ENCODE data around the gene CELA3A. TPM values are rescaled to one million over a fixed set of nuclear protein-coding genes. Genes with fewer than 3 reads are reported as not detected.

The CELA3A gene
- total RNA-seq = not detected in 3 replicates

- no peaks in the 10 kb centered on the region for H3K27me3 Mint-ChIP-seq (ENCODE audit: low read depth)
- H3K9me3 Mint-ChIP-seq = no peaks in the 10 kb centered on the region
- TF ChIP-seq, protein P1, sequence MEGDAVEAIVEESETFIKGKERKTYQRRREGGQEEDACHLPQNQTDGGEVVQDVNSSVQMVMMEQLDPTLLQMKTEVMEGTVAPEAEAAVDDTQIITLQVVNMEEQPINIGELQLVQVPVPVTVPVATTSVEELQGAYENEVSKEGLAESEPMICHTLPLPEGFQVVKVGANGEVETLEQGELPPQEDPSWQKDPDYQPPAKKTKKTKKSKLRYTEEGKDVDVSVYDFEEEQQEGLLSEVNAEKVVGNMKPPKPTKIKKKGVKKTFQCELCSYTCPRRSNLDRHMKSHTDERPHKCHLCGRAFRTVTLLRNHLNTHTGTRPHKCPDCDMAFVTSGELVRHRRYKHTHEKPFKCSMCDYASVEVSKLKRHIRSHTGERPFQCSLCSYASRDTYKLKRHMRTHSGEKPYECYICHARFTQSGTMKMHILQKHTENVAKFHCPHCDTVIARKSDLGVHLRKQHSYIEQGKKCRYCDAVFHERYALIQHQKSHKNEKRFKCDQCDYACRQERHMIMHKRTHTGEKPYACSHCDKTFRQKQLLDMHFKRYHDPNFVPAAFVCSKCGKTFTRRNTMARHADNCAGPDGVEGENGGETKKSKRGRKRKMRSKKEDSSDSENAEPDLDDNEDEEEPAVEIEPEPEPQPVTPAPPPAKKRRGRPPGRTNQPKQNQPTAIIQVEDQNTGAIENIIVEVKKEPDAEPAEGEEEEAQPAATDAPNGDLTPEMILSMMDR (IDR thresholded peaks at IDR 0.05; ENCODE audit: unreplicated experiment) = no peak
- H3K4me3 Mint-ChIP-seq = no peak within 1 kb of the TSS
- H3K27ac Mint-ChIP-seq = no peak within 1 kb of the TSS
- DNase-seq (ENCODE audit: low spot score in 2 of 2, unreplicated experiment in 2 of 2) = no peak
- H3K36me3 Mint-ChIP-seq = no peaks in the 10 kb centered on the region
- peaks cover 2% of the 10 kb centered on the region for H3K4me1 Mint-ChIP-seq
These were observed at the start of gene CELA3A for GRCh38 chr1:22001409-22001808. CELA3A (plus strand) TSS chr1:22001657; CDS start chr1:22001675, 18 bp downstream.

DNA sequence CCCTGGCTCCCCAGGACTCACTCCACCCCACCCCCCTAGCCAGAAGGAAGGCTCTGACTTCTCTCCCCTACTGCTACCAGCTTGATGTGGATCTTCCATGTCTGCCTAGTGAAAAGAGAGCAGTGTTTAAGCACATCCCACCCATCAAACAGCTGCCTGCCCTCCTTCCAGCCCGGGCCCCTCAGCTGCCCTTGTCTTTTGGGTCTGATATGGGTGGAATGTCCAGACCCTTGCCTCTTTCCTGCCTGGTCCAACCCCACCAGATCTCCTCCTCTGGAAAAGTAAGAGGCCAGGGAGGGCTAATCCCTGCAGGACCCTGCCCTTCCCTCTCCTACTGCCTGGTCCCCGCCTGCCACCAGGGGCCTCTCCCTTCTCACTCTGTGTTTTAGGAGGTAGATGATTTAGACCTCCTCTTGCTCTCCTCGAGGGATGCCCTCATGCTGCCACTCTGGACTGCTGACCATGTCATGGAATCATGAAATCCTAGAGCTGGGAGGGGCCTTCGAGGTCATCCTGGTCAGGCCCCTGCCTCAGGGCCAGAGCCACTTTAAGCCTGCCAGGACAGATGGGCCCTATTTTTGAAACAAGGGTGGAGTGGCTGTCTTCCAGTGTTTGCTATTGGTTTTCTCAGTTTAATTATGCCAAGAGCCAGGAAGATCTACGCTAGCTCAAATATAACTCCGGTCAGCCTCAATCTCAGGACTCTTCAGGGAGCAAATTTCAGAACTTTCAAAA lies 48.5 kb upstream of the CELA3A start:
- no peaks in the 10 kb centered on the region for H3K9me3 Mint-ChIP-seq
- no peak overlapping the region for H3K27ac Mint-ChIP-seq
- H3K36me3 Mint-ChIP-seq = no peaks in the 10 kb centered on the region
- TF ChIP-seq, protein P1 (IDR thresholded peaks at IDR 0.05; ENCODE audit: unreplicated experiment) = no peak
- H3K27me3 Mint-ChIP-seq (ENCODE audit: low read depth) = no peaks in the 10 kb centered on the region
- DNase-seq (ENCODE audit: low spot score in 2 of 2, unreplicated experiment in 2 of 2) = no peak
- no peak overlapping the region for H3K4me3 Mint-ChIP-seq
- H3K4me1 Mint-ChIP-seq = peaks cover 16% of the 10 kb centered on the region

DNA sequence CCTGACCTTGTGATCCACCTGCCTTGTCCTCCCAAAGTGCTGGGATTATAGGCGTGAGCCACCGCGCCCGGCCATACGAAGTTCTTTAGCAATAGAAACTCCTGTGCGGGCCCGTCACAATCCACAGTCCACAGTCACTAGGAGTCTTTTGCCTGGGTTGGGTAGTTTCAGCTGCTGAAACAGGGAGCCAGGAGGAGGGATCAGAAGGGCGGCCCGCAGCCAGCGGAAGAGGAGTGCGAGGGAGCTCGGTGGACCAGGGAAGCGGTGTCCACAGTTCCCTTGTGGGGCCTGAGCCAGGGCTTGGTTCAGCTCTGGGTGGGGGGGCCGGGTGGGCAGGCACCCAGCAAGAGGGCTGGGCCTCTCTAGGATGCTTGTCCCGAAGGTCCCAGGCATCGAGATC lies 46.4 kb upstream of the CELA3A start:
- no peaks in the 10 kb centered on the region for H3K27me3 Mint-ChIP-seq (ENCODE audit: low read depth)
- TF ChIP-seq, protein P1 (IDR thresholded peaks at IDR 0.05; ENCODE audit: unreplicated experiment) = no peak
- H3K9me3 Mint-ChIP-seq = no peaks in the 10 kb centered on the region
- no peak overlapping the region for H3K27ac Mint-ChIP-seq
- no peaks in the 10 kb centered on the region for H3K36me3 Mint-ChIP-seq
- H3K4me3 Mint-ChIP-seq = no peak overlapping the region
- DNase-seq (ENCODE audit: low spot score in 2 of 2, unreplicated experiment in 2 of 2) = no peak
- peaks cover 16% of the 10 kb centered on the region for H3K4me1 Mint-ChIP-seq

- H3K9me3 Mint-ChIP-seq = no peaks in the 10 kb centered on the region
- H3K36me3 Mint-ChIP-seq = no peaks in the 10 kb centered on the region
- no peak overlapping the region for H3K27ac Mint-ChIP-seq
- TF ChIP-seq, protein P1 (IDR thresholded peaks at IDR 0.05; ENCODE audit: unreplicated experiment) = no peak
- H3K27me3 Mint-ChIP-seq (ENCODE audit: low read depth) = no peaks in the 10 kb centered on the region
- H3K4me3 Mint-ChIP-seq = no peak overlapping the region
- peaks cover 16% of the 10 kb centered on the region for H3K4me1 Mint-ChIP-seq
- DNase-seq (ENCODE audit: low spot score in 2 of 2, unreplicated experiment in 2 of 2) = no peak
These were observed 45.8 kb upstream of the CELA3A start for GRCh38 chr1:21955501-21956281.

DNA sequence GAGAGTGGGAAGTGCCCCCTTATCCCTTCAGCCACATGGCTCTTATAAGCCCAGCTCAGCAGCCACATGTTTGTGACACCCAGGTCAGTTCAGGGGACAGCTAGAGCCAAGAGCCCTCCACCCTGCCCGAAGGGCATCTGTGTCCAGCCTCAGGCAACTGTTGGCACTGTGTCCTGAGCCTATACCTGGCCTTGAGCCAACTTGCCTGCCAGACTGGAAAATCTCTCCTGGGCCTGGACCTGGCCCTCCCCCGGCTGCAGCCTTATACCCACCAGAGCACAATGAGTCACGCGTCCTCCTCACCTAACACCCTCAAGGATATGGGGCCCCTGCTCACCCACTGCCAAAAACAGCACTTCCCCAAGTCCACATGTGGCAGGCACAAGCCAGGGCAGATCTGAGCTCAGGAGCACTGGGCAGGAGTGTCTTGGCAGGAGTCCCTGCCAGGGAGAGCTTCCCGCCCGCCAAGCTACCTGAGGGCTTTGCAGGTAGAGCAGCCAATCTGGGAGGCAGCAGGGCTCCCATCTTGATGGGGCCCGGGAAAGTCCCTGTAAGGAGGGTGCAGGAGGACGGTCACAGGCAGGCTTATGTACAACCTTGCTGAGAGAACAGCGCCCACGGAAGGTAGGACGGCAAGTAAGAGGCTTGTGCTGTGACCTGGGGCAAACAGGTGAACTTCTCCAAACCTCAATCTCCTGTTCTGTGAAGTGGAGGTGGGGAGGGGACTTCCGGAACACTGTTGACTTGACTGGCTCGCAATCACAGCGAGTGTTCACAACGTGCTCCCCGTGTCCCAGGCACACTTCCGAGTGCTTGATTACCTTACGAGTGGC lies 44.5 kb upstream of the CELA3A start:
- H3K27me3 Mint-ChIP-seq (ENCODE audit: low read depth) = no peaks in the 10 kb centered on the region
- DNase-seq (ENCODE audit: low spot score in 2 of 2, unreplicated experiment in 2 of 2) = no peak
- no peaks in the 10 kb centered on the region for H3K36me3 Mint-ChIP-seq
- TF ChIP-seq, protein P1 (IDR thresholded peaks at IDR 0.05; ENCODE audit: unreplicated experiment) = no peak
- H3K27ac Mint-ChIP-seq = peak overlapping the region; percentile 47
- peaks cover 16% of the 10 kb centered on the region for H3K4me1 Mint-ChIP-seq
- no peaks in the 10 kb centered on the region for H3K9me3 Mint-ChIP-seq
- no peak overlapping the region for H3K4me3 Mint-ChIP-seq

All from mesothelial cell of epicardium (in vitro differentiated cells).